Fibroblast of lung (primary cell): ENCODE data around the gene ZNF219. TPM values are rescaled to one million over a fixed set of nuclear protein-coding genes. Genes with fewer than 3 reads are reported as not detected.

Experiments
- DNase-seq, 2 donors: peaks; one replicate each; pipeline versions ENCODE4 v3.0.0 to v3.0.0-alpha.2; 2010; ENCODE audit warnings: low read depth in 2 of 2
- H2AFZ ChIP-seq: 2 replicates; pipeline ENCODE4 v1.5.1; 2012; ENCODE audit warnings: low read length, control low read depth, inconsistent platforms
- H3K27ac ChIP-seq: 2 replicates; pipeline ENCODE4 v1.5.1; 2011; ENCODE audit warnings: low read length, control low read depth; ENCODE audit not compliant: insufficient read depth
- H3K27me3 ChIP-seq: 2 replicates; pipeline ENCODE4 v1.5.1; 2011; ENCODE audit warnings: mild to moderate bottlenecking, low read length; ENCODE audit not compliant: control insufficient read depth, insufficient read depth
- H3K36me3 ChIP-seq: 2 replicates; pipeline ENCODE4 v1.5.1; 2011; ENCODE audit warnings: low read length; ENCODE audit not compliant: control insufficient read depth, insufficient read depth
- H3K4me1 ChIP-seq: 2 replicates; pipeline ENCODE4 v1.5.1; 2011; ENCODE audit warnings: low read length; ENCODE audit not compliant: control insufficient read depth, insufficient read depth; ENCODE audit errors: extremely low read depth
- H3K4me2 ChIP-seq: 2 replicates; pipeline ENCODE4 v1.5.1; 2011; ENCODE audit warnings: low read length, control low read depth; ENCODE audit not compliant: insufficient read depth; ENCODE audit errors: extremely low read depth
- H3K4me3 ChIP-seq, 4 experiments: fragments of 200-600 bp in 1 of 4; sonication (generic) in 1 of 4; replicated peaks in 1 of 4; 2 replicates each; pipeline ENCODE4 v1.5.1; 2011 to 2016; ENCODE audit warnings: low read length in 4 of 4, low read depth in 3 of 4, mild to moderate bottlenecking in 3 of 4, control low read depth in 2 of 4, inconsistent platforms in 1 of 4, mixed read lengths in 1 of 4; ENCODE audit not compliant: insufficient read depth in 1 of 4; ENCODE audit errors: control extremely low read depth in 1 of 4
- H3K79me2 ChIP-seq: 2 replicates; pipeline ENCODE4 v1.5.1; 2012; ENCODE audit warnings: mild to moderate bottlenecking, low read length, inconsistent platforms; ENCODE audit not compliant: control insufficient read depth, insufficient read depth
- H3K9ac ChIP-seq: 2 replicates; pipeline ENCODE4 v1.5.1; 2011; ENCODE audit warnings: mild to moderate bottlenecking, low read length, control low read depth; ENCODE audit not compliant: insufficient read depth
- H3K9me3 ChIP-seq: 2 replicates; pipeline ENCODE4 v1.5.1; 2012; ENCODE audit warnings: low read depth, low read length; ENCODE audit not compliant: control insufficient read depth, insufficient read depth
- H4K20me1 ChIP-seq: 2 replicates; pipeline ENCODE4 v1.5.1; 2011; ENCODE audit warnings: low read length; ENCODE audit not compliant: control insufficient read depth, insufficient read depth; ENCODE audit errors: extremely low read depth
- EZH2 ChIP-seq: IDR thresholded peaks from 2 replicates; pipeline ENCODE4 v1.5.1; 2012; ENCODE audit warnings: low read length, control low read depth, mild to moderate bottlenecking; ENCODE audit errors: missing control alignments
- polyA plus RNA-seq, 2 donors: library from polyadenylated mRNA; depleted of rRNA in 1 of 2; stranded (reverse) in 1 of 2; unstranded in 1 of 2; fragments of >200 nt; gene quantifications; 2 replicates each; pipeline ENCODE4 v1.2.1, GENCODE V29; 2011 to 2012; ENCODE audit warnings: missing spikeins in 1 of 2
- total RNA-seq: library from RNA; depleted of rRNA; stranded (reverse); fragments of >200 nt; gene quantifications from 2 replicates; pipeline ENCODE4 v1.2.1, GENCODE V29; 2014
- TF ChIP-seq, protein P1 (sequence below), 2 donors: IDR thresholded peaks in 1 of 2; conservative IDR thresholded peaks in 1 of 2; 1 replicate in 1 of 2; 2 replicates in 1 of 2; pipeline ENCODE4 v1.5.1; 2011 to 2012; ENCODE audit warnings: low read length in 2 of 2, control low read depth in 1 of 2, inconsistent platforms in 1 of 2, low read depth in 1 of 2, mild to moderate bottlenecking in 1 of 2

Gene ZNF219
- total and polyA plus RNA-seq, 2 donors (not counting 1 experiment from before 2014, with no cell fraction given), result 2.2 to 4.6 TPM

DNA sequence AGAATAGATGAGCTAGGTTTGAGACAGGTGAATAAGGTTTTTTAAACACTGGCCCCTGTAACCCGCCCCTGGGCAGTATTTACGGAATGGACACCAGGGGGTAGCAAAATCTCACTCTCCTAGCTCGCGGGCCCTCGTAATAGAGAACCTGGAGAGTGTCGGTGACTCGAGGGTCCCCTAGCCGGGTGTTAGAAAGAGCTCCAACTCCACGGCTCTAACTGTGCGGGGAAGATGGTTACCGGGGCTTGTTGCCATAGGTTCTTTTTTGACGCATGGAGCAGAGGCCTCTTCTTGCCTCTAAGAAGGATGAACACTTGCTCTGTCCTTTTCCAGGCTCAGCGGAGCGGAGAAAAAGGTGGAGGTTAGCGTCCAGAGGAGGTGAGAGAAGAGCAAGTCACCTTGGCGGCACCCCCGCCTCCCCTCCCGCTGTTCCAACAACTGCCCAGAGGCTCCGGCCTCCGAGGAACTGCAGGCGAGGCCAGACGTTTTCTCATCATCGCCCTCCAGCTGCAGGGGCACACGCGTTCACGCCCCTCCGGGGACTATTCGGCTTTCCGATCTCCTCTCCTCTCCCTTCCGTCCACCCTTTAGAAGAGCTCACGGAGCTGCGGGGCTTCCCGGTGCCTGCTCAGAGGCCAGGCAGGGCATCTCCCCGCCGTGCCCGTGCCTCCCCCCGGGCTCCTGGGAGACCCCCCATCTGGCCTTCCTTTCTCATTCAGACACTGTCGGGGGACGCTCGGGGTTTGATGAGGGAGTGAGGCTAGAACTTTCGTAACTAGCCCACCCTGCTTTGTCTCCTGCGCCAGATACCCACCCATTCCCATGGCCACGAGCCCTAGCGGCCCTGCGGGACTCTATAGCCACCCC, 29.7 kb downstream of the ZNF219 start:
- Histone ChIP-seq H2AFZ (peak overlapping the region; percentile 17), H3K9me3 (no peaks in the 10 kb centered on the region), H3K36me3 (peaks cover 2% of the 10 kb centered on the region), H3K27me3 (no peaks in the 10 kb centered on the region), H3K27ac (no peak overlapping the region), H4K20me1 (no peaks in the 10 kb centered on the region), H3K4me1 (peaks cover 11% of the 10 kb centered on the region), H3K4me2 (peak overlapping the region; percentile 72), H3K4me3 (peak overlapping the region in 2 of 4 experiments; percentile 57 to 74), H3K79me2 (no peaks in the 10 kb centered on the region), H3K9ac (no peak overlapping the region)
- peak; percentile 50 to 61 for DNase-seq
- TF ChIP-seq, protein P1, sequence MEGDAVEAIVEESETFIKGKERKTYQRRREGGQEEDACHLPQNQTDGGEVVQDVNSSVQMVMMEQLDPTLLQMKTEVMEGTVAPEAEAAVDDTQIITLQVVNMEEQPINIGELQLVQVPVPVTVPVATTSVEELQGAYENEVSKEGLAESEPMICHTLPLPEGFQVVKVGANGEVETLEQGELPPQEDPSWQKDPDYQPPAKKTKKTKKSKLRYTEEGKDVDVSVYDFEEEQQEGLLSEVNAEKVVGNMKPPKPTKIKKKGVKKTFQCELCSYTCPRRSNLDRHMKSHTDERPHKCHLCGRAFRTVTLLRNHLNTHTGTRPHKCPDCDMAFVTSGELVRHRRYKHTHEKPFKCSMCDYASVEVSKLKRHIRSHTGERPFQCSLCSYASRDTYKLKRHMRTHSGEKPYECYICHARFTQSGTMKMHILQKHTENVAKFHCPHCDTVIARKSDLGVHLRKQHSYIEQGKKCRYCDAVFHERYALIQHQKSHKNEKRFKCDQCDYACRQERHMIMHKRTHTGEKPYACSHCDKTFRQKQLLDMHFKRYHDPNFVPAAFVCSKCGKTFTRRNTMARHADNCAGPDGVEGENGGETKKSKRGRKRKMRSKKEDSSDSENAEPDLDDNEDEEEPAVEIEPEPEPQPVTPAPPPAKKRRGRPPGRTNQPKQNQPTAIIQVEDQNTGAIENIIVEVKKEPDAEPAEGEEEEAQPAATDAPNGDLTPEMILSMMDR (conservative IDR thresholded peaks at IDR 0.05 in 1 of 2, IDR thresholded peaks at IDR 0.05 in 1 of 2; ENCODE audit: low read depth in 1 of 2, low read length in 2 of 2), result peak; percentile 66 to 70
- peak; percentile 41 for TF ChIP-seq EZH2

DNA sequence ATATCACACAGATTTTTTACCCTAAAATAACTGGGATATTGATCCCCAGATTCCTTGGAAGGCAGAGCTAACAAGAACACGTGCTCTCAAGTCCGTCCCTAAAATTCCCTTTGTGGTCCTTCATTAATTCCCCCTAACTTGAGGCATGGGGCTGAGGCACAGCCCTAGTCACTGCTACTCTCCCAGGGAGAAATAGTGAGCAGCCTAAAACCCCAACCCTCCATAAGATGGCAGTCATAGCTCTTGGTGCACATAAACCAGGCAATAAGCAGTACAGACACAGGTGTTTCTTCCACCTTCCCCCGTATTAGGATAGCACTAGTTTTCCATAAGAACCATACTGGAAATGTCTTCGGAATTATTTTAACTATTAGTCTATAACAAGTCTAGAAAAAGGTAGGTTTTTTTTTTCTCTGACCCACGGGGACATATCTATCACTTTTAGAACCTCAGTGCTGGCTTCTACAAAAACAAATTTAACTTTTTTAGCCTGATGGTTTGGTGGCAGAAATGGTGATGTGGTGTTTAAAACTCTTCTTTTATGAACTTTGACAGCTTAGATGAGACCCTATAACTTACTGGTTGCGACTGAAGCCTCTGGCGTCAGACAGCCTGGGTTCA, 31.5 kb downstream of the ZNF219 start:
- H3K27ac ChIP-seq, result no peak overlapping the region
- no peak overlapping the region for H3K9ac ChIP-seq
- H3K4me1 ChIP-seq, result peaks cover 5% of the 10 kb centered on the region

DNA sequence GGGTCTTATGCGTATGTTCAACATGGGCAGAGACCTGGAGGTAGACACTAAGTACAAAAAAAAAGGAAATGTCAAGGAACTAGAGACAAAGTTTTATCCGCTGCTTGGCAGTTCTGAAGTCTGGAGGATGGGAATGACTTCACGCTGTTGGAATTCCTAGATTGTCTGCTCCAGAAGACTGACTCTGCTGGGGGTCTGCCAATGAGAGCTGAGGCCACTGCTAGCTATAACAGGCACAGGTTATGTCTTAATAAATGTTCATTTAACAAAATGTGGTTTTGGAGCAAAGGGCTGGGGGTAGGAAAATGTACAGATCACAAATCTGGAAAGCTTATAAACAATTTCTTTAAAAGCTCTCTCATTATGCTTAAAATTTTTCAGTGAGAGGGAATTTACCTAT, 35.0 kb downstream of the ZNF219 start:
- Histone ChIP-seq H2AFZ (no peak overlapping the region), H3K4me2 (no peak overlapping the region), H3K79me2 (no peaks in the 10 kb centered on the region), H3K36me3 (no peaks in the 10 kb centered on the region), H3K27me3 (peaks cover 8% of the 10 kb centered on the region), H3K9me3 (no peaks in the 10 kb centered on the region), H3K27ac (no peak overlapping the region), H3K4me1 (no peaks in the 10 kb centered on the region), H3K4me3 (no peak overlapping the region), H4K20me1 (no peaks in the 10 kb centered on the region), H3K9ac (no peak overlapping the region)
- DNase-seq, result peak; percentile 66 to 88
- TF ChIP-seq EZH2, result no peak

More for the DNA sequence above, 31.5 kb downstream of the ZNF219 start:
- H4K20me1 ChIP-seq, result no peaks in the 10 kb centered on the region
- TF ChIP-seq, protein P1 (conservative IDR thresholded peaks at IDR 0.05 in 1 of 2, IDR thresholded peaks at IDR 0.05 in 1 of 2; ENCODE audit: low read depth in 1 of 2, low read length in 2 of 2), result peak in 1 of 2 donors; percentile 32
- no peak for TF ChIP-seq EZH2
- no peaks in the 10 kb centered on the region for H3K36me3 ChIP-seq
- peak in 1 of 2 donors; percentile 14 for DNase-seq
- H3K9me3 ChIP-seq, result no peaks in the 10 kb centered on the region
- no peaks in the 10 kb centered on the region for H3K27me3 ChIP-seq
- no peaks in the 10 kb centered on the region for H3K79me2 ChIP-seq
- no peak overlapping the region for H3K4me3 ChIP-seq
- H3K4me2 ChIP-seq, result no peak overlapping the region
- no peak overlapping the region for H2AFZ ChIP-seq
